ENCODE measurements around the gene ATP6V1G3. TPM values are rescaled to one million over a fixed set of nuclear protein-coding genes. Genes with fewer than 3 reads are reported as not detected.

ATP6V1G3 gene
- total and polyA plus RNA-seq, 9 of the 15 experiments (the other 6 are each of a cell fraction or from before 2014, with no cell fraction given): 0.32 TPM; not detected in 8

DNA sequence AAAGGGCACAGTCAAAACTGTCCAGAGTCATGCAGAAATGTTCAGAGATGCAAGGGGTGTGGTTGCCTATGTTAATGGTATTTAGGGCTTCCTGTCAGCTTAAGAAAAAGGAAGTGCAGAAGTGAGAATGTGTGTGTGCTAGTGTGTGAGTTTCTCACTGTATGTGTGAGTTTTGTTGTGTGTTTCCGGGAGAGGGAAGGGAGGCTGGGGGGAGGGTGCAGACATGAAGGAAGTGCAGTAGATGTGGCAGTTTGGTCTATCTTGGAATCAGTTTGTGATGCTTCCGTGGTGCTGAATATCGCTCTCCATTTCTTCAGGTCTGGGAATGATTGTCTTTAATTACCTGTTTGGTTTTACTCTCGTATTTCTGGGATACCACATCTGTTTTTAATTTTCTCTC, 16.5 kb upstream of the ATP6V1G3 start (continued):
- TF ChIP-seq, protein P1, sequence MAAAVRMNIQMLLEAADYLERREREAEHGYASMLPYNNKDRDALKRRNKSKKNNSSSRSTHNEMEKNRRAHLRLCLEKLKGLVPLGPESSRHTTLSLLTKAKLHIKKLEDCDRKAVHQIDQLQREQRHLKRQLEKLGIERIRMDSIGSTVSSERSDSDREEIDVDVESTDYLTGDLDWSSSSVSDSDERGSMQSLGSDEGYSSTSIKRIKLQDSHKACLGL (CRISPR knock-in tag; IDR thresholded peaks at IDR 0.05; ENCODE audit: borderline replicate concordance, poor library complexity, severe bottlenecking): no peak
- TF ChIP-seq, protein P2, sequence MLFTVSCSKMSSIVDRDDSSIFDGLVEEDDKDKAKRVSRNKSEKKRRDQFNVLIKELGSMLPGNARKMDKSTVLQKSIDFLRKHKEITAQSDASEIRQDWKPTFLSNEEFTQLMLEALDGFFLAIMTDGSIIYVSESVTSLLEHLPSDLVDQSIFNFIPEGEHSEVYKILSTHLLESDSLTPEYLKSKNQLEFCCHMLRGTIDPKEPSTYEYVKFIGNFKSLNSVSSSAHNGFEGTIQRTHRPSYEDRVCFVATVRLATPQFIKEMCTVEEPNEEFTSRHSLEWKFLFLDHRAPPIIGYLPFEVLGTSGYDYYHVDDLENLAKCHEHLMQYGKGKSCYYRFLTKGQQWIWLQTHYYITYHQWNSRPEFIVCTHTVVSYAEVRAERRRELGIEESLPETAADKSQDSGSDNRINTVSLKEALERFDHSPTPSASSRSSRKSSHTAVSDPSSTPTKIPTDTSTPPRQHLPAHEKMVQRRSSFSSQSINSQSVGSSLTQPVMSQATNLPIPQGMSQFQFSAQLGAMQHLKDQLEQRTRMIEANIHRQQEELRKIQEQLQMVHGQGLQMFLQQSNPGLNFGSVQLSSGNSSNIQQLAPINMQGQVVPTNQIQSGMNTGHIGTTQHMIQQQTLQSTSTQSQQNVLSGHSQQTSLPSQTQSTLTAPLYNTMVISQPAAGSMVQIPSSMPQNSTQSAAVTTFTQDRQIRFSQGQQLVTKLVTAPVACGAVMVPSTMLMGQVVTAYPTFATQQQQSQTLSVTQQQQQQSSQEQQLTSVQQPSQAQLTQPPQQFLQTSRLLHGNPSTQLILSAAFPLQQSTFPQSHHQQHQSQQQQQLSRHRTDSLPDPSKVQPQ (CRISPR knock-in tag; IDR thresholded peaks at IDR 0.05; ENCODE audit: borderline replicate concordance): no peak
- no peak for TF ChIP-seq JUNB (CRISPR knock-in tag; conservative IDR thresholded peaks at IDR 0.05)
- TF ChIP-seq GATA2 (CRISPR knock-in tag; IDR thresholded peaks at IDR 0.05): no peak
- no peak for TF ChIP-seq CTCF (IDR thresholded peaks at IDR 0.05 in 2 of 3, conservative IDR thresholded peaks at IDR 0.05 in 1 of 3; ENCODE audit: insufficient read depth in 2 of 3, low read depth in 1 of 3, low read length in 3 of 3)
- no peak for TF ChIP-seq CBX1 (IDR thresholded peaks at IDR 0.05; ENCODE audit: low read depth)
- TF ChIP-seq, protein P3, sequence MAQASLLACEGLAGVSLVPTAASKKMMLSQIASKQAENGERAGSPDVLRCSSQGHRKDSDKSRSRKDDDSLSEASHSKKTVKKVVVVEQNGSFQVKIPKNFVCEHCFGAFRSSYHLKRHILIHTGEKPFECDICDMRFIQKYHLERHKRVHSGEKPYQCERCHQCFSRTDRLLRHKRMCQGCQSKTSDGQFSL (CRISPR knock-in tag; IDR thresholded peaks at IDR 0.05): no peak
- TF ChIP-seq, protein P3 (tag; IDR thresholded peaks at IDR 0.05): no peak
- no peak for TF ChIP-seq NCOR1 (IDR thresholded peaks at IDR 0.05)
- TF ChIP-seq, protein P4, sequence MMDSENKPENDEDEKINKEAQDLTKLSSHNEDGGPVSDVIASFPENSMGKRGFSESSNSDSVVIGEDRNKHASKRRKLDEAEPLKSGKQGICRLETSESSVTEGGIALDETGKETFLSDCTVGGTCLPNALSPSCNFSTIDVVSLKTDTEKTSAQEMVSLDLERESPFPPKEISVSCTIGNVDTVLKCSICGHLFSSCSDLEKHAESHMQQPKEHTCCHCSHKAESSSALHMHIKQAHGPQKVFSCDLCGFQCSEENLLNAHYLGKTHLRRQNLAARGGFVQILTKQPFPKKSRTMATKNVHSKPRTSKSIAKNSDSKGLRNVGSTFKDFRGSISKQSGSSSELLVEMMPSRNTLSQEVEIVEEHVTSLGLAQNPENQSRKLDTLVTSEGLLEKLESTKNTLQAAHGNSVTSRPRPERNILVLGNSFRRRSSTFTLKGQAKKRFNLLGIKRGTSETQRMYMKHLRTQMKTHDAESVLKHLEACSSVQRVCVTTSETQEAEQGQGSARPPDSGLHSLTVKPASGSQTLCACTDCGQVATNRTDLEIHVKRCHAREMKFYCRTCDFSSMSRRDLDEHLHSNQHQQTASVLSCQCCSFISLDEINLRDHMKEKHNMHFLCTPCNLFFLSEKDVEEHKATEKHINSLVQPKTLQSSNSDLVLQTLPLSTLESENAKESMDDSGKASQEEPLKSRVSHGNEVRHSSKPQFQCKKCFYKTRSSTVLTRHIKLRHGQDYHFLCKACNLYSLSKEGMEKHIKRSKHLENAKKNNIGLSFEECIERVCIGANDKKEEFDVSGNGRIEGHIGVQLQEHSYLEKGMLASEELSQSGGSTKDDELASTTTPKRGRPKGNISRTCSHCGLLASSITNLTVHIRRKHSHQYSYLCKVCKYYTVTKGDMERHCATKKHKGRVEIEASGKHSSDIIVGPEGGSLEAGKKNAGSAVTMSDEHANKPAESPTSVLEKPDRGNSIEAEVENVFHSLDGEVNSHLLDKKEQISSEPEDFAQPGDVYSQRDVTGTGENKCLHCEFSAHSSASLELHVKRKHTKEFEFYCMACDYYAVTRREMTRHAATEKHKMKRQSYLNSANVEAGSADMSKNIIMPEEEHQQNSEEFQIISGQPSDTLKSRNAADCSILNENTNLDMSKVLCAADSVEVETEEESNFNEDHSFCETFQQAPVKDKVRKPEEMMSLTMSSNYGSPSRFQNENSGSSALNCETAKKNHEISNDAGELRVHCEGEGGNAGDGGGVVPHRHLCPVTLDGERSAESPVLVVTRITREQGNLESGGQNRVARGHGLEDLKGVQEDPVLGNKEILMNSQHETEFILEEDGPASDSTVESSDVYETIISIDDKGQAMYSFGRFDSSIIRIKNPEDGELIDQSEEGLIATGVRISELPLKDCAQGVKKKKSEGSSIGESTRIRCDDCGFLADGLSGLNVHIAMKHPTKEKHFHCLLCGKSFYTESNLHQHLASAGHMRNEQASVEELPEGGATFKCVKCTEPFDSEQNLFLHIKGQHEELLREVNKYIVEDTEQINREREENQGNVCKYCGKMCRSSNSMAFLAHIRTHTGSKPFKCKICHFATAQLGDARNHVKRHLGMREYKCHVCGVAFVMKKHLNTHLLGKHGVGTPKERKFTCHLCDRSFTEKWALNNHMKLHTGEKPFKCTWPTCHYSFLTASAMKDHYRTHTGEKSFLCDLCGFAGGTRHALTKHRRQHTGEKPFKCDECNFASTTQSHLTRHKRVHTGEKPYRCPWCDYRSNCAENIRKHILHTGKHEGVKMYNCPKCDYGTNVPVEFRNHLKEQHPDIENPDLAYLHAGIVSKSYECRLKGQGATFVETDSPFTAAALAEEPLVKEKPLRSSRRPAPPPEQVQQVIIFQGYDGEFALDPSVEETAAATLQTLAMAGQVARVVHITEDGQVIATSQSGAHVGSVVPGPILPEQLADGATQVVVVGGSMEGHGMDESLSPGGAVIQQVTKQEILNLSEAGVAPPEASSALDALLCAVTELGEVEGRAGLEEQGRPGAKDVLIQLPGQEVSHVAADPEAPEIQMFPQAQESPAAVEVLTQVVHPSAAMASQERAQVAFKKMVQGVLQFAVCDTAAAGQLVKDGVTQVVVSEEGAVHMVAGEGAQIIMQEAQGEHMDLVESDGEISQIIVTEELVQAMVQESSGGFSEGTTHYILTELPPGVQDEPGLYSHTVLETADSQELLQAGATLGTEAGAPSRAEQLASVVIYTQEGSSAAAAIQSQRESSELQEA (IDR thresholded peaks at IDR 0.05; ENCODE audit: low read depth): no peak
- TF ChIP-seq, protein P5, sequence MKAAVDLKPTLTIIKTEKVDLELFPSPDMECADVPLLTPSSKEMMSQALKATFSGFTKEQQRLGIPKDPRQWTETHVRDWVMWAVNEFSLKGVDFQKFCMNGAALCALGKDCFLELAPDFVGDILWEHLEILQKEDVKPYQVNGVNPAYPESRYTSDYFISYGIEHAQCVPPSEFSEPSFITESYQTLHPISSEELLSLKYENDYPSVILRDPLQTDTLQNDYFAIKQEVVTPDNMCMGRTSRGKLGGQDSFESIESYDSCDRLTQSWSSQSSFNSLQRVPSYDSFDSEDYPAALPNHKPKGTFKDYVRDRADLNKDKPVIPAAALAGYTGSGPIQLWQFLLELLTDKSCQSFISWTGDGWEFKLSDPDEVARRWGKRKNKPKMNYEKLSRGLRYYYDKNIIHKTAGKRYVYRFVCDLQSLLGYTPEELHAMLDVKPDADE (conservative IDR thresholded peaks at IDR 0.05; ENCODE audit: control insufficient read depth, low read depth, low read length): no peak

All from K562 (cell line).